SU-DHL-6 (cell line): ENCODE results near the gene STOML3.

Experiments used
- H2AFZ ChIP-seq: fragments of 200-600 bp; sonication (generic); 2 replicates; pipeline ENCODE4 v1.6.1; 2014; ENCODE audit warnings: low read depth, mild to moderate bottlenecking, moderate library complexity, mixed read lengths, antibody characterized with exemption, low read length; ENCODE audit not compliant: severe bottlenecking
- H3F3A ChIP-seq: fragments of 200-600 bp; shearing (Covaris generic); 2 replicates; pipeline ENCODE4 v1.6.0; 2016; ENCODE audit warnings: antibody characterized with exemption, mild to moderate bottlenecking; ENCODE audit not compliant: insufficient read depth
- H3K27ac ChIP-seq: fragments of 200-600 bp; sonication (generic); 2 replicates; pipeline ENCODE4 v1.5.1; 2016; ENCODE audit warnings: low read depth, mild to moderate bottlenecking, low read length, moderate library complexity, mixed read lengths
- H3K27me3 ChIP-seq: fragments of 200-600 bp; sonication (generic), shearing (Covaris generic); 2 replicates; pipeline ENCODE4 v1.6.0; 2014; ENCODE audit warnings: mild to moderate bottlenecking, low read length
- H3K36me3 ChIP-seq: fragments of 200-600 bp; sonication (generic); 2 replicates; pipeline ENCODE4 v1.6.1; 2014; ENCODE audit warnings: mild to moderate bottlenecking, low read length, mixed read lengths
- H3K4me2 ChIP-seq: fragments of 300-600, 200-600 bp; shearing (Covaris generic), sonication (generic); 2 replicates; pipeline ENCODE4 v1.6.0; 2014; ENCODE audit warnings: low read length, low read depth, mild to moderate bottlenecking; ENCODE audit not compliant: poor library complexity, severe bottlenecking
- H3K4me3 ChIP-seq: fragments of 200-600 bp; sonication (generic); 2 replicates; pipeline ENCODE4 v1.5.1; 2014; ENCODE audit warnings: antibody characterized with exemption, low read length, mild to moderate bottlenecking, mixed read lengths; ENCODE audit not compliant: insufficient read depth, poor library complexity, severe bottlenecking
- H3K79me2 ChIP-seq: fragments of 200-600 bp; sonication (generic); 2 replicates; pipeline ENCODE4 v1.6.1; 2014; ENCODE audit warnings: mild to moderate bottlenecking, low read length, moderate library complexity; ENCODE audit not compliant: insufficient read depth
- H3K9ac ChIP-seq: fragments of 200-600 bp; sonication (generic); 2 replicates; pipeline ENCODE4 v1.7.0; 2014; ENCODE audit warnings: mild to moderate bottlenecking, low read length
- H3K9me2 ChIP-seq: fragments of 200-600 bp; sonication (generic); replicated peaks from 2 replicates; pipeline ENCODE4 v1.6.1; 2014; ENCODE audit warnings: low read length; ENCODE audit not compliant: insufficient read depth
- H3K9me3 ChIP-seq: fragments of 200-600 bp; sonication (generic); 2 replicates; pipeline ENCODE4 v1.6.1; 2014; ENCODE audit warnings: low read length, mixed read lengths; ENCODE audit not compliant: insufficient read depth
- H4K20me1 ChIP-seq: fragments of 200-600 bp; sonication (generic); 2 replicates; pipeline ENCODE4 v1.6.1; 2014; ENCODE audit warnings: low read depth, mild to moderate bottlenecking, antibody characterized with exemption, low read length, moderate library complexity, mixed read lengths
- CTCF ChIP-seq: fragments of 200-600 bp; sonication (generic); IDR thresholded peaks from one replicate; pipeline ENCODE4 v1.5.1; 2017; ENCODE audit warnings: antibody characterized with exemption, mild to moderate bottlenecking, low read length, moderate library complexity; ENCODE audit not compliant: insufficient read depth, poor library complexity, severe bottlenecking
- EZH2phosphoT487 ChIP-seq: fragments of 200-600 bp; sonication (generic), shearing (Covaris generic); conservative IDR thresholded peaks from 2 replicates; pipeline ENCODE4 v1.6.1; 2018; ENCODE audit warnings: mild to moderate bottlenecking, antibody characterized with exemption, low read length, moderate library complexity, mixed read lengths

STOML3 gene

DNA sequence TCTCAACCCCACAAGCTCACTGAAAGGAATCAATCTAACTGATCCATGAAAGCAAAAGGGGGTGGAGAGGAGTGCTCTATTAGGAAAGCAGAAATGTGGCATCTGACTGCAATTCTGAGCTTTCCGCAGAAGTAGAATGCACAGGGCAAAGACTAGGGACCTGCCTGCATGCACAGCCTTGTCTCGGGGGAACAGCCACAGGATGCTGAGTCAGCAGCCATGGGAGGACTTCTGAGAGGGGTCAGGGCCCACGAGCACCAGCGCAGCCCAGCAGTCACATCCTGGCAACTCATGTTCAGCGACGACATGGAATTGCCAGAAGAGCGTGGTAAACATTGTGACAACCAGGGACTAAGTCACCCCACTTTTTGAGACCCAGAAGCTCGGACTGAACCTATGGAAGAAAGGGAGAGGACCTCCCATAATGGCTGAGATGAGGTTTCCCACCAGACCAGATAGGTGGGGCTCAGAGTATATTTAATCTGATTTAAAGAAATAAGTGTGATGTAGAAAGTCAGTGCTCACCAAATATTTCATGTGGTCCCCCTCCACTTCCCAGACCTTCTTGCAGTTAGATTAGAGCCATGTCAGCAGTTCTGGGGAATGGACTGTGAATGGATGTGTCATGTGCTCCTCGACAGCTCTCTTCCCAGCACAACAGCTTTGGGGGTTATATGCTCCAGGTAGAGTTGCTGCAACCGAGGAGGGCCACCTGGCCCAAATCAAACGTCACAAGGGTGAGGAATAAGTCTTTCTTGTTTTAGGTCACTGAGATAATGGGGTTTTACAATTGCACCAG lies 32.6 kb downstream of the STOML3 start:
- Histone ChIP-seq H3K9me3 (no peaks in the 10 kb centered on the region), H3K9ac (no peak overlapping the region), H3K27ac (no peak overlapping the region), H3K36me3 (no peaks in the 10 kb centered on the region), H3K9me2 (no peaks in the 10 kb centered on the region), H3K4me3 (no peak overlapping the region), H3K4me2 (no peak overlapping the region), H2AFZ (no peak overlapping the region), H4K20me1 (no peaks in the 10 kb centered on the region), H3F3A (no peaks in the 10 kb centered on the region), H3K27me3 (no peaks in the 10 kb centered on the region), H3K79me2 (no peaks in the 10 kb centered on the region)
- no peak for TF ChIP-seq CTCF
- no peak for TF ChIP-seq EZH2phosphoT487

- H3K27me3 ChIP-seq: no peaks in the 10 kb centered on the region
- no peaks in the 10 kb centered on the region for H3K9me3 ChIP-seq
- H3K4me3 ChIP-seq: no peak overlapping the region
- H3K9ac ChIP-seq: no peak overlapping the region
- no peak overlapping the region for H3K27ac ChIP-seq
- H3K4me2 ChIP-seq: no peak overlapping the region
- H4K20me1 ChIP-seq: no peaks in the 10 kb centered on the region
- TF ChIP-seq CTCF (no peak), EZH2phosphoT487 (no peak)
- H3F3A ChIP-seq: no peaks in the 10 kb centered on the region
- no peaks in the 10 kb centered on the region for H3K79me2 ChIP-seq
- no peaks in the 10 kb centered on the region for H3K9me2 ChIP-seq
- no peaks in the 10 kb centered on the region for H3K36me3 ChIP-seq
- H2AFZ ChIP-seq: no peak overlapping the region
These were observed 35.8 kb downstream of the STOML3 start for GRCh38 chr13:38954844-38955243.

DNA sequence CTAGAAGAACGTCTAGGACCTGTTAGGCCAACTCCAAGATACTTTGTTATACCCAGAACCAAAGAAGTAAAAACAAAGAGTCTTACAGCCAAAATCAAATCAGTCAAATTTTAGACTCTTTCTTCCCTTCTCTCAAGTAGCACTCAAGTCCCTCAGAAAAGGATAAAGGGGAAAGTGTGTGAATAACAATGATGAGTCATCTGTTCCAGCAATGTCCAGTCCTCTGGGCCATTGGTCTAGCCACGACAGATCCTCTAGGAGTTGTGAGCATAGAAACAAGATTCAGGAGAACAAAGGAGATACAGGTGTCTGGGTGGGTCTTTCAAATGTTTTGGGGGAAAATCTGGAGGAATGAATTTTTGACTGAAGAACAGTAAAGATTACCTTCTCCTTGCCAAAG lies 36.3 kb downstream of the STOML3 start:
- Histone ChIP-seq H3K9ac (no peak overlapping the region), H3K27me3 (no peaks in the 10 kb centered on the region), H4K20me1 (no peaks in the 10 kb centered on the region), H3F3A (no peaks in the 10 kb centered on the region), H3K36me3 (no peaks in the 10 kb centered on the region), H3K4me2 (no peak overlapping the region), H3K9me3 (no peaks in the 10 kb centered on the region), H3K27ac (no peak overlapping the region), H3K79me2 (no peaks in the 10 kb centered on the region), H3K9me2 (no peaks in the 10 kb centered on the region), H2AFZ (no peak overlapping the region), H3K4me3 (no peak overlapping the region)
- no peak for TF ChIP-seq CTCF
- TF ChIP-seq EZH2phosphoT487: no peak
